GM23248 (cell line): ENCODE results near the gene TAOK1. TPM values are rescaled to one million over a fixed set of nuclear protein-coding genes. Genes with fewer than 3 reads are reported as not detected.

Experiments used
- DNase-seq: peaks from one replicate; pipeline ENCODE4 v3.0.0-alpha.2; 2015
- H2AFZ ChIP-seq: fragments of 200-600 bp; sonication (generic); 2 replicates; pipeline ENCODE4 v1.6.1; 2016; ENCODE audit warnings: antibody characterized with exemption
- H3F3A ChIP-seq: fragments of 200-600 bp; sonication (generic); 2 replicates; pipeline ENCODE4 v1.6.1; 2016; ENCODE audit warnings: mild to moderate bottlenecking, antibody characterized with exemption, mixed run types; ENCODE audit not compliant: insufficient read depth
- H3K27ac ChIP-seq: fragments of 200-600 bp; sonication (generic); 2 replicates; pipeline ENCODE4 v1.5.1; 2016; ENCODE audit warnings: mild to moderate bottlenecking
- H3K27me3 ChIP-seq: fragments of 200-600 bp; sonication (generic); replicated peaks from 2 replicates; pipeline ENCODE4 v1.6.1; 2016; ENCODE audit warnings: mild to moderate bottlenecking; ENCODE audit not compliant: insufficient read depth
- H3K36me3 ChIP-seq: fragments of 200-600 bp; sonication (generic); 2 replicates; pipeline ENCODE4 v1.6.1; 2016; ENCODE audit warnings: low read depth, mild to moderate bottlenecking
- H3K4me1 ChIP-seq: fragments of 200-600 bp; sonication (generic); 2 replicates; pipeline ENCODE4 v1.6.1; 2016; ENCODE audit warnings: mild to moderate bottlenecking; ENCODE audit not compliant: insufficient read depth
- H3K4me2 ChIP-seq: fragments of 200-600 bp; sonication (generic); one replicate; pipeline ENCODE4 v1.6.1; 2016; ENCODE audit warnings: mild to moderate bottlenecking; ENCODE audit not compliant: unreplicated experiment
- H3K4me3 ChIP-seq: fragments of 200-600 bp; sonication (generic); 2 replicates; pipeline ENCODE4 v1.5.1; 2016; ENCODE audit warnings: mild to moderate bottlenecking
- H3K79me2 ChIP-seq: fragments of 200-600 bp; sonication (generic); 2 replicates; pipeline ENCODE4 v1.6.1; 2016; ENCODE audit warnings: mild to moderate bottlenecking; ENCODE audit not compliant: insufficient read depth
- H3K9ac ChIP-seq: fragments of 200-600 bp; sonication (generic); 2 replicates; pipeline ENCODE4 v1.6.1; 2016; ENCODE audit warnings: mild to moderate bottlenecking
- H3K9me2 ChIP-seq: fragments of 200-600 bp; sonication (generic); 2 replicates; pipeline ENCODE4 v1.6.1; 2016; ENCODE audit warnings: mixed run types, mild to moderate bottlenecking, moderate library complexity; ENCODE audit not compliant: insufficient read depth
- H3K9me3 ChIP-seq: fragments of 200-600 bp; sonication (generic); one replicate; pipeline ENCODE4 v1.6.1; 2017; ENCODE audit warnings: low read depth
- H4K20me1 ChIP-seq: fragments of 200-600 bp; sonication (generic); 2 replicates; pipeline ENCODE4 v1.6.0; 2016; ENCODE audit not compliant: insufficient read depth
- EZH2 ChIP-seq: fragments of 200-600 bp; sonication (generic); IDR thresholded peaks from 2 replicates; pipeline ENCODE4 v1.6.1; 2018; ENCODE audit warnings: antibody characterized with exemption, mild to moderate bottlenecking; ENCODE audit not compliant: insufficient read depth, poor library complexity, severe bottlenecking
- EZH2phosphoT487 ChIP-seq: fragments of 200-600 bp; sonication (generic); IDR thresholded peaks from 2 replicates; pipeline ENCODE4 v1.6.1; 2018; ENCODE audit warnings: antibody characterized with exemption, moderate library complexity, mild to moderate bottlenecking, low read depth; ENCODE audit not compliant: insufficient read depth
- WGBS, 2 experiments: methylation state at CpG; one replicate each; pipeline ENCODE4 v1.1.6; 2015 to 2017; ENCODE audit warnings: low lambda C conversion rate in 2 of 2, low coverage in 1 of 2; ENCODE audit errors: missing lambda C conversion rate in 2 of 2; 5-methylcytosine and 5-hydroxymethylcytosine counted together
- in situ Hi-C: fragments of 300-500 bp; cut with MboI; formaldehyde crosslinking; loops from 2 replicates; pipeline ENCODE4 v1.15.0; 2020
- polyA plus RNA-seq: library from polyadenylated mRNA; unstranded; fragments of >200 nt; fragmentation: Nextera tagmentation; extraction: Ambion mirVana; gene quantifications from 2 replicates; pipeline ENCODE4 v1.2.1, GENCODE V29; 2016
- total RNA-seq: library from RNA; depleted of rRNA; stranded (reverse); fragments of >200 nt; shearing (Covaris generic); gene quantifications from 2 replicates; pipeline ENCODE4 v1.2.3, GENCODE V29; 2014

The TAOK1 gene
- total and polyA plus RNA-seq, 2 experiments from 2014 or later: 7.6 to 49.9 TPM

DNA sequence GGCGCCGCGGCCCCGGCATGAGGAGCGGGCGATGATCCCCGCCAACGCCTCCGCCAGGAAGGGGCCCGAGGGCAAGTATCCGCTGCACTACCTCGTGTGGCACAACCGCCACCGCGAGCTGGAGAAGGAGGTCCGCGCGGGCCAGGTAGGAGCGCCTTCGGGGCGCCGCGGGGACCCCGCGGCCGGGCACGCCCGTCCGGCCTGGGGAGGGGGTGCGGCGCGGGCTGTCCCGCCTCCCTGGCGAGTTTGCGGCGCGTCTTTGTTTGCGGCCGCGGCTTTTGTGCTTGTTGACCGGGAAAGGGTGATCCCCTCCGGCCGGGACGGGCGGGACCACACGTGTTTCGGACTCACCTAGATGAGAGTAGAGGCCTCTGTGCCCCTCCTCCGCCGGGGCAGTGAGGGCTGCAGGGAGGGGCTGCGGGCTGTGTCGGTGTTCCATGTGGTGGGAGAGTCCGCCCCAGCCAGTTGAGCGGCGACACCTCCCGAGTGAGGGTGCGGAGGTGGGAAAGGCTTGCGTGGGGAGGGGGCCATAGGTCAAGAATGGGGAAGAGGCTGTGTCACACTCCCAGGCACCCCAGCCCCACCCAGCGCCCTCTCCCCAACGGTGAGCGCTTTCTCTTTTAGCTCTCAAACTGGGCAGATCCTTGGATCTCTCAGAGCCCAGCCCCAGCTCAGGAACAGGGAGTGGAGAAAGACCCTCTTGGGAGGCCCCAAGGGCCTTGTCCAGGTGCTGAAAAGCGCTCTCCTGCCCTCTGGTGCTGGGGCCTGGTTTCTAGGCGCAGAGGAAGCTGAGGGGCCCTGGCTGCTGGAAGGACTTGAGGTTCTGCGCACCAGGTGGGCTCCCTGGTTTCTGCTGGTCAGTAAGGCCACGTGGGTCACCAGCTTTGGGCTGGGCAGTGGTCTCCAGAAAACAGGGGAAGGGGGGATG is 203.7 kb downstream of the TAOK1 start:
- DNase-seq: peak; percentile 52
- Histone ChIP-seq H3K9me2 (no peaks in the 10 kb centered on the region), H3K27ac (no peak overlapping the region), H3K4me1 (peaks cover 23% of the 10 kb centered on the region), H3K27me3 (no peaks in the 10 kb centered on the region), H3K4me3 (peak overlapping the region; percentile 70), H3K9me3 (no peaks in the 10 kb centered on the region), H3F3A (peaks cover 20% of the 10 kb centered on the region; the same call in 1 of the 2 replicates), H4K20me1 (no peaks in the 10 kb centered on the region), H3K4me2 (peak overlapping the region; percentile 75), H2AFZ (peak overlapping the region; percentile 74), H3K9ac (peak overlapping the region; percentile 25; the same call in 1 of the 2 replicates), H3K79me2 (0 out of 2 replicates have a peak, but pooled peaks cover under 1% of the 10 kb centered on the region), H3K36me3 (no peaks in the 10 kb centered on the region)
- in situ Hi-C loops: no loop called here
- TF ChIP-seq EZH2: no peak
- TF ChIP-seq EZH2phosphoT487: no peak
- 12 to 14% methylated on average over 42 to 44 of the region's 64 CpGs for WGBS, 2 experiments

DNA sequence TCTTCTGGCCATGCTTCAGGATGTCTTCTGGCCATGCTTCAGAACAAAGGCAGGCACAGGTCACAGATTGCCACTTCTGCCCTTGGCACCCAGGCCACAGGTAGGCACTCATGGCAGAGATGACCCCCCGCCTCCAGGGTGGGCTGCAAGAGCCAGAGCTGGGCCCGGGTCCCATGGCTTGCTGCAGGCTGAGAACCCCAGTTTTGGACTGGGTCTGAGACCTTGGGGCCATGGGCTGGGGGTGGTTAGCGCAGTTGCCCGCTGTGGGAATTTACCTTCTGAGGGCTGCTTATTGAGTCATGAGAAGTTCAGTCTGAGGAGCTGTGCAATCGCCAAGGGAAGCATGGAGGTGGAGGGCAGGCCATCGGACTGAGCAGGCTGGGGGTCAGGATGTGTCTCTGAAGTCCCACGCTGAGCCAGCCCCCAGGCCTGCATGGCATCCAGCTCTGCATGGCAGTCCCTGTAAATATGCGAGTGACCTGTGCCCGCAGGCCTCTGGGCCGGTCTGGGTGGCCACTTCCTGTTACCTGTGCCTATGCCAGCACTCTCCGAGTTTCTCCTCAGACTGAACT is 204.4 kb downstream of the TAOK1 start:
- no peaks in the 10 kb centered on the region for H3K9me3 ChIP-seq
- WGBS, 2 experiments: 82 to 85% methylated on average over 11 of the region's 11 CpGs
- in situ Hi-C loops: no loop called here

DNA sequence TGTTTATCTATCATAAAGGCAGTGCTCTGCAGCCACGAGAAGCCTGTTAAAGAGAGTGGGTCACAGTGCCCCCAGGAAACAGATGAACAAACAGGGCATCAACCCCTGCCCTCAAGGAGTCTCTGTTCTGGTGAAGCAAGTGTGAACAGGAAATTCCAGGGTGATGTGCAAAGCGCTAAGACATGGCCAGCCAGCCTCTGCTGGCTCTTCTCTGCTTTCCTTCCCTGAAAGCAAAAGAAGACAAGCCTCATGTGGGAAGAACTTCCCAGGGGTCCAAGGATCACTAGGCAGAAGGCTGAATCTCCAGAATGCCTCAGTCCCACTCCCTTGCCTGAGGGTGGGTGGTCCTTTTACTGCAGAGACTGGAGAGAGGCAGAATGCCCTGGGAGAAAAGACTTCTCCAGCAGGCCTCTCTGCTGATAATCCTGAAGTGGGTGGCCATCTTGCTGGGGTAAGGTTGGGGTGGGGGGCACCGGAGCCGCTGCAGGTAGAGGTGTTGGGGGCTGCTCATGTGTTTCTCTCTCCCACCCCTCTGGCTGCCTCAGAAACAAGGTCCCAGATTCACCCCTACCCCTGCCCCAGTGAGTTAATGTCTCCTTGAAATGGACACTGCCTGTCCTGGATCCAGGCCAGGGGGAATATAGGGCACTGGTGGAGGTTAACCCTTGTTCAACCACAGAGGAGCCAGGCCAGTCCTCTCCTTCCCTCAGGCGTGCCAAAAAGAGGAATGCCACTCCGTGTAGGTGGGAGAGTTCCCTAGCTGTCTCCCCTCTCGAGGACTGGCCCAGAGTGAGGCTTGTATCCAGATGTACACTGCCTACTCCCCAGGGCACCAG is 205.2 kb downstream of the TAOK1 start:
- H3K9me3 ChIP-seq: no peaks in the 10 kb centered on the region
- peaks cover 20% of the 10 kb centered on the region; the same call in 1 of the 2 replicates for H3F3A ChIP-seq
- H2AFZ ChIP-seq: no peak overlapping the region
- no peaks in the 10 kb centered on the region for H3K36me3 ChIP-seq
- no peak overlapping the region for H3K4me2 ChIP-seq
- no peak overlapping the region for H3K27ac ChIP-seq
- no peak overlapping the region for H3K9ac ChIP-seq
- no peaks in the 10 kb centered on the region for H3K27me3 ChIP-seq
- H3K4me3 ChIP-seq: no peak overlapping the region
- 44 to 53% methylated on average over 7 of the region's 7 CpGs for WGBS, 2 experiments
- no peaks in the 10 kb centered on the region for H3K79me2 ChIP-seq
- H3K9me2 ChIP-seq: no peaks in the 10 kb centered on the region
- TF ChIP-seq EZH2phosphoT487: no peak
- TF ChIP-seq EZH2: no peak
- in situ Hi-C loops: no loop called here
- no peaks in the 10 kb centered on the region for H4K20me1 ChIP-seq
- peak; percentile 62 for DNase-seq
- peaks cover 17% of the 10 kb centered on the region for H3K4me1 ChIP-seq

More for the DNA sequence above, 204.4 kb downstream of the TAOK1 start:
- H3K27ac ChIP-seq: no peak overlapping the region
- H3K9ac ChIP-seq: no peak overlapping the region
- H3K36me3 ChIP-seq: no peaks in the 10 kb centered on the region
- no peak overlapping the region for H3K4me2 ChIP-seq
- peaks cover 20% of the 10 kb centered on the region; the same call in 1 of the 2 replicates for H3F3A ChIP-seq
- H3K9me2 ChIP-seq: no peaks in the 10 kb centered on the region
- H3K4me1 ChIP-seq: peaks cover 23% of the 10 kb centered on the region
- no peak for DNase-seq
- no peaks in the 10 kb centered on the region for H3K79me2 ChIP-seq
- H2AFZ ChIP-seq: no peak overlapping the region
- H3K27me3 ChIP-seq: no peaks in the 10 kb centered on the region
- TF ChIP-seq EZH2phosphoT487 (no peak), EZH2 (no peak)
- H4K20me1 ChIP-seq: no peaks in the 10 kb centered on the region
- no peak overlapping the region; the same call in 1 of the 2 replicates for H3K4me3 ChIP-seq
